HG02852 (cell line): ENCODE results near the gene METTL9.
"Not testable (repeated sequence)": the region's sequence is repeated elsewhere in the genome, so short reads cannot be mapped to it uniquely, and the experiment has no call there.

Experiments
- ATAC-seq: cut with Tn5 transposase; IDR thresholded peaks from one replicate; pipeline ENCODE4 v1.9.1; 2021; ENCODE audit warnings: mild to moderate bottlenecking, moderate library complexity; ENCODE audit not compliant: unreplicated experiment

Gene METTL9

GRCh38 chr16:21599122-21600030, at the start of gene METTL9:
Gene METTL9 (plus strand): TSS chr16:21599577. CDS start chr16:21599734, 157 bp downstream.
- ATAC-seq, result peak; percentile 88

- ATAC-seq, result not testable (repeated sequence)
Measured at GRCh38 chr16:21549975-21550374, 49.4 kb upstream of the METTL9 start.

- not testable (repeated sequence) for ATAC-seq
Measured at GRCh38 chr16:21550435-21550834, 48.9 kb upstream of the METTL9 start.

GRCh38 chr16:21551076-21551475, 48.3 kb upstream of the METTL9 start:
- ATAC-seq, result not testable (repeated sequence)

- not testable (repeated sequence) for ATAC-seq
Measured at GRCh38 chr16:21551600-21551999, 47.8 kb upstream of the METTL9 start.

GRCh38 chr16:21553481-21554296, 45.7 kb upstream of the METTL9 start:
- not testable (repeated sequence) for ATAC-seq

- ATAC-seq, result peak; percentile 97
Measured at GRCh38 chr16:21554795-21555585, 44.4 kb upstream of the METTL9 start.

- not testable (repeated sequence) for ATAC-seq
Measured at GRCh38 chr16:21555621-21556020, 43.8 kb upstream of the METTL9 start.

GRCh38 chr16:21556026-21556595, 43.3 kb upstream of the METTL9 start:
- ATAC-seq, result not testable (repeated sequence)

GRCh38 chr16:21556651-21557241, 42.6 kb upstream of the METTL9 start:
- ATAC-seq, result not testable (repeated sequence)

- ATAC-seq, result no peak
Measured at GRCh38 chr16:21560462-21560861, 38.9 kb upstream of the METTL9 start.

GRCh38 chr16:21563676-21564075, 35.7 kb upstream of the METTL9 start:
- ATAC-seq, result no peak

- not testable (repeated sequence) for ATAC-seq
Measured at GRCh38 chr16:21564367-21564766, 35.0 kb upstream of the METTL9 start.

GRCh38 chr16:21565507-21565860, 33.9 kb upstream of the METTL9 start:
- ATAC-seq, result no peak

- no peak for ATAC-seq
Measured at GRCh38 chr16:21565861-21566669, 33.3 kb upstream of the METTL9 start.

- ATAC-seq, result no peak
Measured at GRCh38 chr16:21566891-21567414, 32.4 kb upstream of the METTL9 start.

- not testable (repeated sequence) for ATAC-seq
Measured at GRCh38 chr16:21567496-21567895, 31.9 kb upstream of the METTL9 start.

GRCh38 chr16:21568502-21569189, 30.7 kb upstream of the METTL9 start:
- no peak for ATAC-seq

- ATAC-seq, result no peak
Measured at GRCh38 chr16:21570676-21571017, 28.7 kb upstream of the METTL9 start.
